ENCODE data around the gene NTRK3. TPM values are rescaled to one million over a fixed set of nuclear protein-coding genes. Genes with fewer than 3 reads are reported as not detected.

Gene NTRK3
- total RNA-seq, 6 experiments from 2014 or later = 0.35 to 0.75 (median 0.46) TPM

- no peak for ATAC-seq
- Histone ChIP-seq H3K36me3 (no peaks in the 10 kb centered on the region), H3K4me1 (no peaks in the 10 kb centered on the region), H3K4me3 (no peak overlapping the region), H3K9me3 (no peaks in the 10 kb centered on the region), H3K27ac (no peak overlapping the region), H3K27me3 (no peaks in the 10 kb centered on the region)
- 100% methylated on average over 1 of the region's 9 CpGs for WGBS (ENCODE audit: insufficient coverage, low coverage, low lambda C conversion rate, missing lambda C conversion rate)
- TF ChIP-seq POLR2A (IDR thresholded peaks at IDR 0.05) = no peak
- no peak for TF ChIP-seq CTCF (IDR thresholded peaks at IDR 0.05)
- intact Hi-C loops (cut with DNase I) = no loop called here
- no peak for DNase-seq
These were observed 16.9 kb downstream of the NTRK3 start for GRCh38 chr15:88239594-88239993.

GRCh38 chr15:88238618-88239430 lies 17.7 kb downstream of the NTRK3 start:
- Histone ChIP-seq H3K27ac (no peak overlapping the region), H3K4me1 (no peaks in the 10 kb centered on the region), H3K4me3 (no peak overlapping the region), H3K27me3 (no peaks in the 10 kb centered on the region), H3K9me3 (no peaks in the 10 kb centered on the region), H3K36me3 (no peaks in the 10 kb centered on the region)
- DNase-seq (no peak), ATAC-seq (no peak)
- WGBS (ENCODE audit: insufficient coverage, low coverage, low lambda C conversion rate, missing lambda C conversion rate) = 43% methylated on average over 8 of the region's 8 CpGs
- TF ChIP-seq CTCF (IDR thresholded peaks at IDR 0.05) (no peak), POLR2A (IDR thresholded peaks at IDR 0.05) (no peak)
- intact Hi-C loops (cut with DNase I) = no loop called here

GRCh38 chr15:88234711-88235110 lies 21.8 kb downstream of the NTRK3 start:
- no peak for ATAC-seq
- WGBS (ENCODE audit: insufficient coverage, low coverage, low lambda C conversion rate, missing lambda C conversion rate) = 53% methylated on average over 7 of the region's 8 CpGs
- no peak for DNase-seq
- Histone ChIP-seq H3K4me3 (no peak overlapping the region), H3K36me3 (no peaks in the 10 kb centered on the region), H3K9me3 (no peaks in the 10 kb centered on the region), H3K4me1 (no peaks in the 10 kb centered on the region), H3K27me3 (no peaks in the 10 kb centered on the region), H3K27ac (no peak overlapping the region)
- intact Hi-C loops (cut with DNase I) = no loop called here
- TF ChIP-seq CTCF (IDR thresholded peaks at IDR 0.05) (no peak), POLR2A (IDR thresholded peaks at IDR 0.05) (no peak)

GRCh38 chr15:88233921-88234320 lies 22.6 kb downstream of the NTRK3 start:
- no peaks in the 10 kb centered on the region for H3K27me3 ChIP-seq
- TF ChIP-seq POLR2A (IDR thresholded peaks at IDR 0.05) = no peak
- DNase-seq = no peak
- ATAC-seq = no peak
- H3K27ac ChIP-seq = no peak overlapping the region
- no peaks in the 10 kb centered on the region for H3K9me3 ChIP-seq
- no peaks in the 10 kb centered on the region for H3K4me1 ChIP-seq
- H3K36me3 ChIP-seq = no peaks in the 10 kb centered on the region
- no peak overlapping the region for H3K4me3 ChIP-seq
- intact Hi-C loops (cut with DNase I) = no loop called here
- WGBS (ENCODE audit: insufficient coverage, low coverage, low lambda C conversion rate, missing lambda C conversion rate) = 44% methylated on average over 3 of the region's 9 CpGs

- no peak for TF ChIP-seq CTCF (IDR thresholded peaks at IDR 0.05)
- no peak for TF ChIP-seq POLR2A (IDR thresholded peaks at IDR 0.05)
- no peaks in the 10 kb centered on the region for H3K9me3 ChIP-seq
- no peak overlapping the region for H3K27ac ChIP-seq
- WGBS (ENCODE audit: insufficient coverage, low coverage, low lambda C conversion rate, missing lambda C conversion rate) = 58% methylated on average over 4 of the region's 4 CpGs
- DNase-seq (no peak), ATAC-seq (no peak)
- H3K4me3 ChIP-seq = no peak overlapping the region
- no peaks in the 10 kb centered on the region for H3K4me1 ChIP-seq
- H3K27me3 ChIP-seq = no peaks in the 10 kb centered on the region
- intact Hi-C loops (cut with DNase I) = no loop called here
- H3K36me3 ChIP-seq = no peaks in the 10 kb centered on the region
These were observed 23.8 kb downstream of the NTRK3 start for GRCh38 chr15:88232771-88233201.
